Stimulated activated CD4-positive, alpha-beta T cell treated with anti-CD3 and anti-CD28 coated beads, Interleukin-12 subunit alpha, Interleukin-12 subunit beta, amount 100 ng/mL, for 48 hours (primary cell): ENCODE measurements around the gene MATN1.

Experiments
- DNase-seq, 3 donors: peaks; one replicate each; pipeline ENCODE4 v3.0.0-alpha.2; 2020; ENCODE audit warnings: low read depth in 2 of 3, low spot score in 1 of 3

Gene MATN1

GRCh38 chr1:30665216-30666010, 58.0 kb downstream of the MATN1 start:
- DNase-seq, result no peak

- no peak for DNase-seq
These were observed 59.2 kb downstream of the MATN1 start for GRCh38 chr1:30664103-30664755.

- no peak for DNase-seq
These were observed 59.7 kb downstream of the MATN1 start for GRCh38 chr1:30663596-30664091.

- DNase-seq, result no peak
These were observed 61.0 kb downstream of the MATN1 start for GRCh38 chr1:30662291-30662840.

GRCh38 chr1:30661311-30661710, 62.1 kb downstream of the MATN1 start:
- DNase-seq, result no peak
